HG02759 (cell line): Measurements from ENCODE around the gene SCAANT1.

ENCODE experiments used
- ATAC-seq: cut with Tn5 transposase; IDR thresholded peaks from one replicate; pipeline ENCODE4 v1.9.1; 2021; ENCODE audit warnings: mild to moderate bottlenecking, moderate library complexity; ENCODE audit not compliant: unreplicated experiment

SCAANT1 gene

GRCh38 chr3:63934041-63934866, 22.1 kb upstream of the SCAANT1 start:
- ATAC-seq, result no peak

DNA sequence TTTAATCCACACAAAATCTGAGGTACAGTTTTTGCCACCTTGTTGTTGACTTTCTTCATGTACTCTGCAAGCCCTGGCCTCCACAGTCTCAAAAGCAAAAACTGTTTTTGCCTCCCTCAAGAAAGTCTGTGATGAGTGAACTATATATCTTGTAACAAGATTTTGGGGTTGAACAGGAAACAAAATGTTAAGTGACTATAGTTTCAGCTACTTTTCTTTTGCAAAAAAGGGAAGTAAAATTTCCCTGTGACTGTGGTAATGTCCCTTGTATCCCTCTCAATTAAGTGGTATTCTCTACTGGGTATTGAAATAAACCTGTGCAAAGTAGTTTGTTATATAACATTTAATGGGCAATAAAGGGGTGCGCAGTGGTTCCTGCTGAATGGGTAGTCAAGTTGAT, 21.3 kb upstream of the SCAANT1 start:
- peak; percentile 60 for ATAC-seq

DNA sequence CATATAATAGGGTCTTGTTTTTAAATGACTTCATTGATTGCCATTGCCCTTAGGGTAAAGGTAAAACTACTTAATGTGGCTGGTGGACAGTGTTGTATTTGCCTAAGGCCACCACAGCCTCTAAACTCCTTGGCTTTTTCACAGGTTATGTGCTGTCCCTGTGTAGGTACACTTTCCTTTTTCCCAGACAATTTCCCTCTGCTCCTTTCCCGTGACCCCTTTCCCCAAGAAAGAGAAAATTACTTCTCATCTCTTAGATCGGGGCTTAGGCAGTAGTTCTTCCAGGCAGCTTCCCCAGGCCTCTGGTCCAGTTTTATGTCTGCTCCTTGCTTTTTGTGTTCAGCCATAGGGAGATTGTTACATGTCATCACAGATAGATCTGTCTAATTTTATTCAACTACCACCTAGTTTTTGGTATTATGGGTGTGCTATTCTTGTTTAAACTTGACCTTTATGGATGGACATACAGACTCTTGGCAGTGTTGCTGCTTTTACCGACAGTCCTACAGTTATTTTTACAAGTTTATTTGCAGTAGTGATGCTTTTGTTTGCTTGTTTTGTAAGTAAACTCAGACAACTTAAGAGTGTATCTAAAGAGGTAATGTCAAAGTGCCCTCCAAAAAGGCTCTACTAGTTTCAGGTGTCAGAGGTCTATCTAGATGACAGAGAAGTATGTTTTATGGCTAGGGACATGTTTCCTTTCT, 20.5 kb upstream of the SCAANT1 start:
- ATAC-seq, result no peak

DNA sequence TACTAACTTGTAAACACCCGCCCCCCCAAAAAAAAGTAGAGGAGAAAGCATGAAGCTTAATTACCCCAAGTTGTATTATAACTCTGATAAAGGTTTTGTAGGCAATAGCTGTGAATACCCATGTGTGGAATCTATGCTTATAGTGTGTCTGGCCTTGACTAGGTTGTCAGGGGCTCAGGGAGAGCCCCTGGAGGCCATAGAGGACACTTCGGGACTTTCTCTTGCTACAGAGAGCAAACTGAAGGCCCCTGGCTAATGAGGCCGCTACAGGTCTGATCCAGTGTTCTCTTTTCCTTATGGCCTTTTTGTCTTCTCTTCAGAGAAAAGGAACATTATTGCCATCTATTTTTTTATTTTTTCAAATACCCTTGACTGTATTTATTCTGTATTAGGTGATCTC, 19.1 kb upstream of the SCAANT1 start:
- no peak for ATAC-seq

DNA sequence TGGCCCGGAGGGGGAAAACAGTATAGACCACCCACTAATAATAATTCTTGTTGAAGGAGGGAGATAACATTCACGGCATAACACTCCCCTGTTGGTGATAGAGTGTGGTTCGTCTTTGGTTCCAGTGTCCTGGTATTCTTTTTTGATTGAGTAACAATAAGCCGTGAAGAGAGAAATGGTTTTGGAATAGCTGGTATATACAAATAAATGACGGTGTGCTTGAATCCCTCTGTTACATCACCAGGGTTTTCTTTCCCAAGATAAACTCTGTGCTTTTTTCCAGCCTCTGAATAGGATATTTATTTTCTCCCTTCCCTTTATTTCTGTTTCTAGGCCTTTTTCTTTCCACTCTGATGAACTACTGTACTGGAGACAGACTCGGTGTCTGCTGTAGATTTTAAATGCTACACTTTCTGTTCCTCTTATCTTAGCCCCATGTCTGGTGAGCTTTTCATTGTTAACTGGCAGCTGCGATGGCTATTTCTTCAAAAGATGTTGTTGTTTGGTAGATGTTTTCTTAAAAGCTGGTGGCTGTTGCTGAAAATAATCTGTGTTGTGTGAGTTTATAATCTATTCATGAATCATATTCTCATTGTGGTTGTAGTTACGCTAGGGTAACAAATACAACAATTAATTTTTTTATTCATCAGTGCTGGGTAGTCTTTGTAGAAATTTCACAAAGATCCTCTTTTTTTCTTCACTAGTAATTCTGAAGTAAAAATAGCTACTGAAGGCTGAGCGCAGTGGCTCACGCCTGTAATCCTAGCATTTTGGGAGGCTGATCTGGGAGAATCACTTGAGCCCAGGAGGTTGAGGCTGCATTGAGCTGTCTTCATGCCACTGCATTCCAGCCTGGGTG, 15.5 kb upstream of the SCAANT1 start:
- ATAC-seq, result peak; percentile 77

DNA sequence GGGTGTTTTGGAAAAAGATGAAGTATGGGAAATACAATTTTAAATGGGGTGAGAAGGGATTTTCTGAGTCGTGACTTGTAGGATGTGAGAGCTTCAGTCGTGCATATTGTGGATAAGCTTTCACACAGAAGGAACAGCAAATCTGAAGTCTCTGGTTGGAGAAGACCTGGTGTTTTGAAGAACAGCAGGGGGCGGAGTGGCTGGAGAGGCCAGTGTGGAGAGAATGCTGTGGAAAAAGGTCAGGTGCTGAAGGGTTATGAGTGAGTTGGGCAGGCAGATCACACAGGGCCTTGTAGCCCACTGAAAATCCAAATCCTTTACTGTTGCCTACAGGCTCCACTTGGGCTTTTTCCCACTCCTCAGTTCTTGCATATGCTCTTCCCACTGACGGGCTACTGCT, 14.1 kb upstream of the SCAANT1 start:
- no peak for ATAC-seq

DNA sequence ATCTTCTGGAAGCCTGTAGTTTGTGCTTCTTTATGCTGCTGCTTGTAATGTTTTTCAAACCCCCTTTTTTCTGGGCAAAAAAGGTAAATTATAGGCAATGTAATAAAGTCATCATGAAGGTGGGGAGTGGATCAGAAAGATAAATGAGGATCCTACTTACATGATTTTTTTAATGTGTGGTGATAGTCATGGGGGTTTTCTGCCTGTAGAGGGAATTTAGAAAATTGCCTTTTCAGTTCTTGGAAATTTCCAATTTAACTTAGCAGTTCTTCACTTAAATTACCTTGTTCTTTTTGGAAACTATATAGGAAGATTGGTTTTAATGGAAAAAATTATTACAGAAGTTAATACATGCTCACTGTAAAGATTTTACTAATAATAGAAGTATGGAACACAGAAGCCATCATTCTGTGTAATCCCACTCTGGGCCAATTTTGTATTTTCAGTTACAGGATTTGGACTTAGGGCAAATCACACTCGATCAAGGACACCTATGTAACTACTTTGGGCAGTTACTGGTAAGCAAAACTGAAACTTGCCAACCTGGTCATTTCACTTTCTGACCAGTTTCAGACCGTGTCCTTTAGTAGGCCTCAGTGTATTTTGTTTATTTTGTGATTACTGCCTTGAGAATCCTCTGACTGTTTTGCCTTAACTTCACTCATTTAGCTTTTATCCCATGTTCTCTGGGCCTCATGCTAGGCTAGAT, 10.5 kb upstream of the SCAANT1 start:
- peak; percentile 5 for ATAC-seq

DNA sequence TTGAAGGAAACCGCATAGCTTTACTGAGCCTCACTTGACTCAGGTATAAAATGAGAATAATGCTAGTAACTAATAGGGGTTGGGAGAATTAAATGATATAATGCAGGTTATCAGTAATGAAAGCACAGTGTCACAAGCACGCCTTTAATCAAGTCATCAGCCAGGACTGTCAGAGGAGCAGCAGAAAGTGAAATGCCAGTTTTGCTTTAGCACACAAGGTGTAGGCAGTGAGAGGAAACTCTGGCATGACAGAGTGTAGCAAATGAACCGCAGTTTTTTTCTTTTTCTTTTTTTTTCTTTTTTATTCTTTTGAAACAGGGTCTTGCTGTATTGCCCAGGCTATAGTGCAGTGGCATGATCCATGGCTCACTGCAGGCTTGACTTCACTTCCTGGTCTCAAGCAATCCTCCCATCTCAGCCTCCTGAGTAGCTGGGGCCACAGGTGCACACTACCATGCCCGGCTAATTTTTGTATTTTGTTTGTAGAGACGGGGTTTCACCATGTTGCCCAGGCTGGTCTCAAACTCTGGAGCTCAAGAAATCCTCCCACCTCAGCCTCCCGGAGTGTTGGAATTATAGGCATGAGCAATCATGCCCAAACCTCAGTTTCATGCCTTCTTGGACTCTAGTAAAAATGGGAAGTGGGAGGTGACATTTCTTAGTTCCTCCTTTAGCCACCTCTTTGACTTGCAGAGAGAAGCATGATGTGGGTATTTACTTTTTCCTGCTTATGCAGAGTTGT, 9.7 kb upstream of the SCAANT1 start:
- peak; percentile 83 for ATAC-seq

DNA sequence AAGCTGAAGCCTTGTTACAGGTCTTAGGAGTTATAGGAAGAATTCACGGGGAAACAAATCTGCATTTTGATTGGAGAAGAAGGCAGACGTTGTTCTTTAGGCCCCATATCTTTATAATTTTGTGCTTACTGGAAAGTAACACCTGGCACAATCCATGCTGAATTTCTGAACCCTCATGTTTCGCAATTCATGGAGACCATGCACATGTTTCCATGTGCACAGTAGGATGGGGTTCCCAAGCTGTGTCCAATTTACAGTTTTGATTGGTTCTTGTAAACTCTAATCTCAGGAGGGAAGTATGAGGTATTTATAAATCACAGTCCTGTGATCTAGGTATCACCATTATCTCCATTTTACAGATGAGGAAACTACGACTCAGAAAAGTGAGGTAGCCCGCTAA, 7.8 kb upstream of the SCAANT1 start:
- no peak for ATAC-seq

- ATAC-seq, result no peak
These were observed 6.1 kb upstream of the SCAANT1 start for GRCh38 chr3:63918321-63918720.

GRCh38 chr3:63914312-63914711, 2.1 kb upstream of the SCAANT1 start:
- ATAC-seq, result no peak

DNA sequence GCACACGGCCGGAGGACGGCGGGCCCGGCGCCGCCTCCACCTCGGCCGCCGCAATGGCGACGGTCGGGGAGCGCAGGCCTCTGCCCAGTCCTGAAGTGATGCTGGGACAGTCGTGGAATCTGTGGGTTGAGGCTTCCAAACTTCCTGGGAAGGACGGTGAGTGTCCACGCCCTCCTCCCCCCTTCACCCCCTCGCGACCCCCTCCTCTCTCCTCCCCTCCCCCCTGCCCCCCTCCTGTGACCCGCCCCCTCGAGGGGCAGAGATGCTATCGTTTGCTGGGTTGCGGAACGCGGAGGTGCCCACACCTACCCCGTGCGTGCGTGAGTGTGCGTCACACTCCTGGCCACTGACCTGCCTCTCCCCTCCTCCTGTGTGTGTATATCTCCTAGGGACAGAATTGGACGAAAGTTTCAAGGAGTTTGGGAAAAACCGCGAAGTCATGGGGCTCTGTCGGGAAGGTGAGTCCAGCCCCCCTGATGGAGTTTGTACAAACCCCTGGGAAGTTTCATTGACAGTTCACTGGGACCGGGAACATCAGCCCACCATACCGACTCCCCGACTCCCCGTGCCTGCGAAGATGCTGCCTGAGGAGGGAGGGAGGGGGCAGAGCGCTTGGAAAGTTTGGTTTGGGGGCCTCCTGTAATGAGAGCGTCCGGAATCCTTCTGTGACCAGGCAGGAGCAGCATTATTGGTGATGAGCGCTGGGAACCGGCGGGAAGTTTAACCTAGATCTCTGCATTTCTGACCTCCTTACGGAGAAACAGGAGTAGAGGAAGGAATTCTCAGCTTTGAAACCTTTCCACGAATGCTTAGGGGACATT, 795 bp upstream of the SCAANT1 start:
- peak; percentile 12 for ATAC-seq

GRCh38 chr3:63911509-63911872, 692 bp downstream of the SCAANT1 start:
- no peak for ATAC-seq

GRCh38 chr3:63910891-63911290, 1.3 kb downstream of the SCAANT1 start:
- no peak for ATAC-seq

DNA sequence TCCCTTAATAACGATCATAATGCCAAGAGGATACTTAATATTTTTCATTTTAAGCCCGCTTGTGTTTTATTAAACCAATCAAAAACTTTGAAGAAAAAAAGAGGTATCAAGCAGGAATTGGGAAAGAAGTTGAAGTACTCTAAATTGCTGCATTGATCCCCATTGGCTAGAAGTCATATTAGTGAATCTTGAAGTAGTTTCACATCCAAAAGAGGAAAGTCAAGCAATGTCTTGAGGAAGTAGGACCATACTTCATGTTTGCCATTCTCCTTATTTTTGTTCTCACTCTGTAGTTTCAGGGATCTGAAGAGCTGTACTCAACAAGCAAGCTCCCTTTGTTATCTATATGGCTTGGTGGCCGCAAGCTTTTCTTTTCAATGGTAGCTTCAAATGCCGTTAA, 2.2 kb downstream of the SCAANT1 start:
- ATAC-seq, result no peak

GRCh38 chr3:63909431-63909830, 2.8 kb downstream of the SCAANT1 start:
- no peak for ATAC-seq

DNA sequence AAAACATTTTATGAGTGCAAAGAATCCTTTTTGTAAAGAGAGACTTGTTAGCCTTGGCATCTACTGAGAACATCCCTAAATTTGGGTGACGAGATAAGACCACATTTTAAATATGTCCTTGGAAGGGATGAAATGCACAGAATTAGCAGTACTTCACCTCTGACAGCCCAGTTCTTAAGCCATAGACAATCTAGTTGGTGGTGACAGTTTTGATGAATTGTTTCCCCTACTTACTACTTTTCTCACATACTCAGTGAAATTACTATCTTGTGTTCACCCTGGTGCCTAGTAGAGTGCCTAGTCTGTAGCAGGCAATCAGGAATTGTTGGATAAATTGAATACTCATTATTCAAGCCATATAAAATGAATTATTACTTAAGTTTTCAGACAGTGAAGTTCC, 3.4 kb downstream of the SCAANT1 start:
- no peak for ATAC-seq

DNA sequence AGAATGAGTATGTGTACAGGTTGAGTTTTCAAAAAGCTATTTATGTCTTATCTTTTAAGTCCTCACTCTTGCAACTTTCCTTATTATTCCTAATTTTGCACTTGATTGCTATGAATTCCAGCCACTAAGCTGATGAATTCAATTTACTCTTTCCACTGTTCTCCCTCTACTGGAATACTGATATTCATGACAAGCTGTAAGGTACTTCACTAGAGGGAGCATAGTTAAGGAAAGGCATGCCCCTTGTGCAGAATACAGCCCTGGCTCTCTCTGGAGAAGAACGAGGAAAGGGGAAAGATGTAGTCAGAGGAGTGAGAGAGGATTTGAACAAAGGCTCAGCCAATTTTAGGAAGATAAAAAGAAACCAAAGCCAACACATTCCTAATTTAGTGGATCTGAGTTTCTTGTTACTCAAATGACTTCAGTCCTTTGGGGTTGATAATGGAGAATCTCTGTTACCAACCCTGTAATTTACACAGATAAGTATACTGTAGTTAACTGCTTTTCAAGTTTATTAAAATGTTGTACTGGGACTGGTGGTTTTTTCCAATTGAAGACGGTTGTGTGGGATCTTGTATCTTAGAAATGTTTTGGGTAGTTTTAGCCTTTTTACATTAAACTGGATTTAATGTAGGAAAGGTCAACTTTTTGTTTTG, 4.0 kb downstream of the SCAANT1 start:
- no peak for ATAC-seq
